Mammary epithelial cell (primary cell): ENCODE measurements around the gene CCNI.
"Not testable (repeated sequence)": the region's sequence is repeated elsewhere in the genome, so short reads cannot be mapped to it uniquely, and the experiment has no call there.

Experiments
- EZH2 ChIP-seq: IDR thresholded peaks from 2 replicates; pipeline ENCODE4 v1.6.1; 2012; ENCODE audit warnings: low read length, inconsistent platforms, borderline replicate concordance
- TF ChIP-seq, protein P1 (sequence below), 2 donors: IDR thresholded peaks in 1 of 2; conservative IDR thresholded peaks in 1 of 2; 2 replicates each; pipeline ENCODE4 v1.5.1; 2011 to 2012; ENCODE audit warnings: inconsistent platforms in 2 of 2, low read length in 2 of 2, mild to moderate bottlenecking in 2 of 2, control low read depth in 1 of 2, low read depth in 1 of 2; ENCODE audit not compliant: insufficient read depth in 1 of 2; ENCODE audit errors: extremely low read depth in 1 of 2

DNA sequence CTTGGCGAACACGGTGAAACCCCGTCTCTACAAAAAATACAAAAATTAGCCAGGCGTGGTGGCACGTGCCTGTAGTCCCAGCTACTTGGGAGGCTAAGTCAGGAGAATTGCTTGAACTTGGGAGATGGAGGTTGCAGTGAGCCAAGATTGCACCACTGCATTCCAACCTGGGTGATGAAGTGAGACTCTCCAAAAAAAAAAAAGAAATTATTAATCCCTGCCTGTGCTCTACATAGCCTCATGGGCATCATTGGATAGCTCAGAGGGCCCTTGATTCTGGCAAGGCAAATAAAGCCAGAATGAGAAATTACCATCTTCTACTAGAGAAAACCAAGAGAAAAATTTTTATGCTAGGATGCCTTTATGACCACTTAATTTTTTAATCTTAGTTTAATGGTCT, 38.6 kb downstream of the CCNI start:
- TF ChIP-seq, protein P1, sequence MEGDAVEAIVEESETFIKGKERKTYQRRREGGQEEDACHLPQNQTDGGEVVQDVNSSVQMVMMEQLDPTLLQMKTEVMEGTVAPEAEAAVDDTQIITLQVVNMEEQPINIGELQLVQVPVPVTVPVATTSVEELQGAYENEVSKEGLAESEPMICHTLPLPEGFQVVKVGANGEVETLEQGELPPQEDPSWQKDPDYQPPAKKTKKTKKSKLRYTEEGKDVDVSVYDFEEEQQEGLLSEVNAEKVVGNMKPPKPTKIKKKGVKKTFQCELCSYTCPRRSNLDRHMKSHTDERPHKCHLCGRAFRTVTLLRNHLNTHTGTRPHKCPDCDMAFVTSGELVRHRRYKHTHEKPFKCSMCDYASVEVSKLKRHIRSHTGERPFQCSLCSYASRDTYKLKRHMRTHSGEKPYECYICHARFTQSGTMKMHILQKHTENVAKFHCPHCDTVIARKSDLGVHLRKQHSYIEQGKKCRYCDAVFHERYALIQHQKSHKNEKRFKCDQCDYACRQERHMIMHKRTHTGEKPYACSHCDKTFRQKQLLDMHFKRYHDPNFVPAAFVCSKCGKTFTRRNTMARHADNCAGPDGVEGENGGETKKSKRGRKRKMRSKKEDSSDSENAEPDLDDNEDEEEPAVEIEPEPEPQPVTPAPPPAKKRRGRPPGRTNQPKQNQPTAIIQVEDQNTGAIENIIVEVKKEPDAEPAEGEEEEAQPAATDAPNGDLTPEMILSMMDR (conservative IDR thresholded peaks at IDR 0.05 in 1 of 2, IDR thresholded peaks at IDR 0.05 in 1 of 2; ENCODE audit: extremely low read depth in 1 of 2, insufficient read depth in 1 of 2, low read depth in 1 of 2, low read length in 2 of 2) = not testable (repeated sequence)
- not testable (repeated sequence) for TF ChIP-seq EZH2
